Activated T-cell treated with anti-CD3 and anti-CD28 coated beads for 4 hours (primary cell): ENCODE measurements around the gene CFAP43.

Experiments used
- DNase-seq: peaks from one replicate; pipeline ENCODE4 v3.0.0-alpha.2; 2020

Gene CFAP43

GRCh38 chr10:104127411-104127810 lies 104.8 kb downstream of the CFAP43 start:
- no peak for DNase-seq

- no peak for DNase-seq
Observed at GRCh38 chr10:104123397-104123796, 108.8 kb downstream of the CFAP43 start.

GRCh38 chr10:104122225-104123107 lies 109.7 kb downstream of the CFAP43 start:
- DNase-seq = no peak

- DNase-seq = peak; percentile 97
Observed at GRCh38 chr10:104121485-104122224, 110.5 kb downstream of the CFAP43 start, which contains the start of gene SFR1. TSS of gene SFR1 (plus strand) at chr10:104122171. CDS start at chr10:104122184, 13 bp downstream.

- DNase-seq = peak; percentile 78
Observed at GRCh38 chr10:104120903-104121484, 111.2 kb downstream of the CFAP43 start.

- no peak for DNase-seq
Observed at GRCh38 chr10:104120512-104120902, 111.7 kb downstream of the CFAP43 start.

GRCh38 chr10:104119996-104120395 lies 112.2 kb downstream of the CFAP43 start:
- no peak for DNase-seq

GRCh38 chr10:104117839-104118323 lies 114.3 kb downstream of the CFAP43 start:
- no peak for DNase-seq

- DNase-seq = no peak
Observed at GRCh38 chr10:104113376-104113956, 118.7 kb downstream of the CFAP43 start.

- DNase-seq = no peak
Observed at GRCh38 chr10:104109908-104110662, 122.1 kb downstream of the CFAP43 start.

GRCh38 chr10:104104926-104105325 lies 127.2 kb downstream of the CFAP43 start:
- no peak for DNase-seq

GRCh38 chr10:104104418-104104817 lies 127.7 kb downstream of the CFAP43 start:
- DNase-seq = no peak

GRCh38 chr10:104103956-104104355 lies 128.2 kb downstream of the CFAP43 start:
- DNase-seq = no peak

- no peak for DNase-seq
Observed at GRCh38 chr10:104101902-104102301, 130.3 kb downstream of the CFAP43 start.

GRCh38 chr10:104100795-104101194 lies 131.4 kb downstream of the CFAP43 start:
- DNase-seq = no peak

- no peak for DNase-seq
Observed at GRCh38 chr10:104099941-104100340, 132.2 kb downstream of the CFAP43 start.

GRCh38 chr10:104099269-104099668 lies 132.9 kb downstream of the CFAP43 start:
- no peak for DNase-seq

- no peak for DNase-seq
Observed at GRCh38 chr10:104098358-104098925, 133.7 kb downstream of the CFAP43 start.

GRCh38 chr10:104096692-104097091 lies 135.5 kb downstream of the CFAP43 start:
- no peak for DNase-seq

GRCh38 chr10:104092749-104093148 lies 139.4 kb downstream of the CFAP43 start:
- DNase-seq = no peak

GRCh38 chr10:104090611-104091010 lies 141.6 kb downstream of the CFAP43 start:
- DNase-seq = no peak

GRCh38 chr10:104089621-104090020 lies 142.5 kb downstream of the CFAP43 start:
- DNase-seq = no peak
